GM12892 (cell line): ENCODE results near the gene LGMN.

ENCODE experiments used
- POLR2A ChIP-seq: IDR thresholded peaks from 2 replicates; pipeline ENCODE4 v1.6.1; 2011; ENCODE audit warnings: low read depth, low read length, control low read depth
- POLR2AphosphoS5 ChIP-seq: IDR thresholded peaks from 2 replicates; pipeline ENCODE4 v1.6.1; 2011; ENCODE audit warnings: low read depth, low read length, control low read depth

DNA sequence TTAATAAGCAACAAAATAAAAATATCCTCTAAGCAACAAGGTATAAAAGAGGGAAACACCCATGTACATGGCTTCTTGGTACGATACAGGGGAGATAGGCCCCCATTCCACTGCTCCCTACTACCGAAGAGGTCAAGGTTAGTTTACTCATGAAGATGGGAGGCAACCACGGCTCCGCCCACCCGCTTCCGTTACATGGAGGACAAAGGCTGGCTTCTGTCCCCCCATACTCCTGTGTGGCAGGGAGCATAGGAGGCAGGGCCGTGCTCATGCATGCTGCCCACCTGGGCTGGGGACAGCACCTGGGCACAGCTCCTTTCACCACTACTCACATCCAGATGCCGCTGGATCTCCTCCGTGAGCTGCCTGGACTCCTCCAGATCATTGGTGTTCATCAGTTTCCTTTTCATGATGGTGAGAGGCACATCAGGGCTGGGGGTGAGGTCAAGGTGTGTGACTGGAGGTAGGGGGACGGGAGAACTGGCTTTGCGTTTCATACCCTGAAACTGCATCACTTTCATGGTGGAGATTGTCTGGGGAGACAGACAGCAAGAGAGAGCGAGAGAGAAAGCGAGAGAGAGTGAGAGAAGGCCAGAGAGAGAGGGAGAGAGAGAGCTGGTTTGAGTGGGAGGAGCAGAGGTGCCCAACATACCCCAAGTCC lies 39.0 kb downstream of the LGMN start:
- TF ChIP-seq POLR2A (no peak), POLR2AphosphoS5 (no peak)
